GM19023 (cell line): Measurements from ENCODE around the gene JADE1.
A peak's percentile ranks its signal among the peaks of the same experiment; 100 is the strongest.

Source experiments
- ATAC-seq: cut with Tn5 transposase; IDR thresholded peaks from one replicate; pipeline ENCODE4 v1.9.1; 2021; ENCODE audit warnings: mild to moderate bottlenecking, moderate library complexity; ENCODE audit not compliant: unreplicated experiment

The JADE1 gene

GRCh38 chr4:128809477-128810330 is at the start of gene JADE1:
Gene JADE1 (plus strand): TSS chr4:128809700. CDS start chr4:128831759, 22,059 bp downstream.
- ATAC-seq = peak; percentile 41

GRCh38 chr4:128766781-128767180 is 42.7 kb upstream of the JADE1 start:
- no peak for ATAC-seq

GRCh38 chr4:128768373-128768996 is 41.0 kb upstream of the JADE1 start:
- no peak for ATAC-seq

DNA sequence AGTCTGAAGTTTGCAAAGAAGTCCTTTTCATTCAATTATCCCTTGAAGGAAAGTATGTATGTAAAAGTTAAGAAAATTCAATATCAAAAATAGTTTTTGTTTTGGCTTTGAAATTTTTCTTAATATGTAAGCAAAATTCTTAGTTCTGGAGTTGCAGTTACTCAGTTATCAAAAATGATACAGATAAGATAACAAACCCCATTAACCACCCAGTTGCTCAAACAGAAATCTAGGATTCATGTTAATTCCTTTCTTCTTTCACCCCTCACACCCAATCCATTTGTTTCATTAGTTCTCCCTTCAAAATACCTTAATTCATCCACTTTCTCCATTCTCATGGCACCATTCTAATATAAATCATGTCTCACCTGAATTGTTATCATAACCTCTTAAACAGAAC is 40.5 kb upstream of the JADE1 start:
- ATAC-seq = no peak

DNA sequence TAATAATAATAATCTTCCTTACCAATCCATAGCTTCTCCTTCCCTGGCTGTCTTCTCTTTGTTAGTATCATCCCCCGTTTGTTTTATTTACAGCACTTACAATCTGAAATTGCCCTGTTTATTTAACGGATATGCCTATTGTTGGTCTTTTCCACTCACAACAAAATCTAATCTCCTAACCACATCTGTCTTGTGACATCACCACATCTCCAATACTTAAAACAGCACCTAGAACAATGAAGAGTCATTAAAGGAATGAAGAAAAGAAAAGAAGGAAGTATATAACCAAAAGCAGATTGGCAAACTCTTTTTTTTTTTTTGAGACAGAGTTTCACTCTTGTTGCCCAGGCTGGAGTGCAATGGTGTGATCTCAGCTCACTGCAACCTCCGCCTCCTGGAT is 38.7 kb upstream of the JADE1 start:
- ATAC-seq = no peak

DNA sequence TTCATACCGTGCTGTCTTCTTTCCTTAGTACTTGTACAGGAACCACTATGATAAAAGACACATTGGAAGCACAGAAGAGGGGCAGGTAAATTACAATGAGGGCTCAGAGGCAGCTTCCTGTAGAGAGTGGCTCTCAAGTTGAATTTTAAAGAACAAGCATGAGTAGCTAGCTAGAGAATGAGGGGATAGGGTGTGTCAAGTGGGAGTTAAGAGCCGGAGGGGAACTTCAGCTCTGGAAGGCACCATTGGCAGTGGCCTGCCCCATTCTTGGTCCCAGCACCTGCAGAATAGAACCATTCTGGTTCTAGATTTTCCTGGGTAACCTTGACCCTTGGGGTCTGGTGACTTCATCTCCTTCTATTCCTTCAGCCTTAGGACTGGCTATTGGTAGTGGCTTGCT is 34.0 kb upstream of the JADE1 start:
- ATAC-seq = no peak

DNA sequence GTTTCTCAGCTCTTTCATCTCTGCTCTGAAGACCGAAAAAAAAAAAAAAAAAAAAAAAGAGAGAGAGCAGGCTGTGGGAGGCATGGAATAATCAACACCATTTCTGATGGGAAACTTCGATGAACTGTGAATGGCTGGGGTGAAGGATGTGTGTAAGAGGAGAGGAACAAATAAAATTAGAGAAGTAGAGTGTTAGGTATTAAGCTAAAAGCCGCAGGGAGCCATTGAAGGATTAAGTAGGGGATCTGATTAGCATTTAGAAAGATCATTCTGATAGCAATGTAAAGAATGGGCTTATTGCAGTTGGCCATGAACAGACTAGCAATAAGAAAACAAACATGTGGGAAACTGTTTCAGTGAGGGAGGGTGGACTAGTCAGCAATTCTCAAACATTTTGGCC is 33.6 kb upstream of the JADE1 start:
- no peak for ATAC-seq

DNA sequence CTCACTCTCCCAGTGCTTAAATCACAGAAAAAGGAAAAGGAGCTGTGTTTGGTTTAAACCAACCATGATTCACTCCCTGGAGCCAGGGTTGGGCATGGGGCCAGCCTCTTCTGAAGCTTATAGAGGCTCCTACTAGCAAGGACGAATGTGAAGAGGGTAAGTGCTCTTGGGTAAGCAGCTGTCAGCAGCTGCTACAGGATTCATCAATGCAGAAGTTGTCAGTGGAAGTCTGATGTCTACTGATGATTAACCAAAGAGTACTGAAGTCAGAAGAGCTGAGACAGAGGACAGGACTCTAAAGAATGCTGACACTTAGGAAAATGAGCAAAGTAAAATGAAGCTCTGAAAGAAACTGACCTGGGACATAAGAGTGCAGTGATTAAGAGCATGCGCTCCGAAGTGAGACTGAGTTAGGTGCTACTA is 32.7 kb upstream of the JADE1 start:
- peak; percentile 57 for ATAC-seq

DNA sequence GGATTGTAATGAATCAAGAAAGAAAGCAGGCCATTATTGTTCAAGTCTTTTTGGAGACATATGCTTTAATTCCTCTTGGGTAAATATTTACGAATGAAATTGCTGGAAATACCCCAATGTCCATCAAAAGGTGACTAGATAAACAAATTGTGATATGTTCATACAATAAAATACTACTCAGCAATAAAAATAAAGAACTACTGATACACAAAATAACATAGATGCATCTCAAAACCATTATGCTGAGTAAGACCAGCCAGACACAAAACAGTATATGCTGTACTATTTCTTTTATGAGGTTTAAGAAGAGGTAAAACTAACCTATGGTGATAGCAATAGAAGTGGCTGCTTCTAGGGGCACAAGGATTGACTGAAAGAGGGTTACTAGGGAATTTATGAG is 28.8 kb upstream of the JADE1 start:
- no peak for ATAC-seq

DNA sequence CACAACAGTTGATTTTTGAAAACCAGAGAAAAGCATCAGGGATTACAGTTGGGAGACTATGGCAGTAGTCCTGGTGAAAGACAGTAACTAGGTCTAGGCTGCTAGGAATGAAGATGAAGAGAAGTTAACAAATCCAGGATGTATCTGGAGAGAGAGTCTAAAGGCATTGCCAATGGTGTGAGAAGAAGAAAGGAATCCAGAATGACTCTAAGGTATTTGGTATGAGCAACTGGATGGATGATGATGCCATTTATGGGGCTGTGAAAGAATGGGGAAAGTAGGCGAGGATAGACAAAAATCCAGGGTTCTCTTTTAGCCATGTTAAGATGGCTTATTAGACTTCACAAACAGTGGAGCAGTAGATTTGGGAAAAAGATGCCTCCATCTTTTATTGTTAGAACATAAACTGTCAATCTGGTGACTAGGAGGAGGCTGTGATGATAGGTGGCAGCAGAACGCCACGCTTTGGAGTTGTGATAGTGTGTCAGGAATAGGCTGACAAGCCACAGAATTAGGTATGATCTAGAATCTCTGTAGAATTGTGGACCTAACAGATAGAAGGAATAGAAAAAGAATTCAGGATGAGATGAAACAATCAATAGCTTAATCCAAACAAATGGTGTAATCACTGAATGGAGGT is 27.3 kb upstream of the JADE1 start:
- no peak for ATAC-seq

DNA sequence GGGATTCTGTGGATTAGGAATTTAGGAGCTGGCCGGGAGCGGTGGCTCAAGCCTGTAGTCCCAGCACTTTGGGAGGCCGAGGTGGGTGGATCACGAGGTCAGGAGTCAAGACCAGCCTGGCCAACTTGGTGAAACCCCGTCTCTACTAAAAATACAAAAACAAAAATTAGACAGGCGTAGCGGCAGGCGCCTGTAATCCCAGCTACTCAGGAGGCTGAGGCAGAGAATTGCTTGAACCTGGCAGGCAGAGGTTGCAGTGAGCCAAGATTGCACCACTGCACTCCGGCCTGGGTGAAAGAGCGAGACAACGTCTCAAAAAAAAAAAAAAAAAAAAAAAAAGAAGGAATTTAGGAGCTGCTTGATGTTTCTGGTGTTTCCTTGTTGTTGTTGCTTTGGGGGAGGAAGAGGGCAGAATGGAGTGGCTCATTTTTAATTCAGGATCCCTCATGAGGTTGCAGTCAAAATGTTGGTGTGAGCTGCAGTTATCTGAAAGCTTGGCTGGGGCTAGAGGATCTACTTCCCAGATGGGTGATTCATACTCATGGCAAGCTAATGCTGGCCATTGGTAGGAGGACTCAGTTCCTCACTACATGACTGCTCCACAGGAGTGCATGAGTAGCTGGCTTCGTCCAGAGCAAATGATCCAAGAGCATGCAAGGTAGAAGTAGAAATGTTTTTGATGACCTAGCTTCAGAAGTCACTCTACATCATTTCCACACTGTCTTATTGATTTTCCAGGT is 26.5 kb upstream of the JADE1 start:
- ATAC-seq = no peak

DNA sequence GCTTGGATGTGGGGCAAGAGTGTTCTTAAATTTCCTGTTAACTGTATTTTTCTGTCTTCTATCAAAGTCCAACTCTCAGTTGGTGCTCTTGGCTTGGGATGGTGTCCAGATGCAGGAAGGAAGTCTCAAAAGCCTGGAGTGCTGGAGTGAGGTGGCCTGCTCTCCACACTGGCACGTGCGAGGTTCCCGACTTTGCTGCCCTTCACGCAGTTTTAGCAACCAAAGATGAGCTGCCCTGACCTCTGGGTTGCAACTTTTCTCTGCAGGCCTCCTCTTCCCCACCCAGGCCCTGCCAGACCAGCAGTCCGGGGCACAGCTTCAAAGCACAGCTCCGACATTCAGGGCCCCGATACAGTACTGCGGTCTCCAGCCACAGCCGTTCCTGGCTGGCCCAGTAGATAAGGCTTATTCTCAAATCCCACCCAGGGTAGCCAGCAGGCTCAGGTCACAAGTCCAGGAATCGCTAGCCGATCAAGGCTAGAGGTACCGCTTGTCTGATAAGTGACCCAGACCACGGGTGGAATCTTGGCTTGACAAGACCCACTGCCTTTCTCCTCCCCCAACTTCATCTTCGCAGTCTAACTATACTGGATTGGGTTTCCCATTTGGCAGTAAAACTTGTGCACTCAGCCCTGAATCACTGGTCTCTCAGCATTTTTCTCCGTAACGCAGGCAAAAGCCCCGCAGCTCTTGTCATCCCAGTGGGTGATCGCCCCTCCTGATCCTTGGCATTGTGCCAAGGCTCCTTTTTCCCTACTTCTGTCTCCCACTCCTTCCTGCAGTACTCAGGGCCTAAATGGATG is 21.8 kb upstream of the JADE1 start:
- no peak for ATAC-seq

DNA sequence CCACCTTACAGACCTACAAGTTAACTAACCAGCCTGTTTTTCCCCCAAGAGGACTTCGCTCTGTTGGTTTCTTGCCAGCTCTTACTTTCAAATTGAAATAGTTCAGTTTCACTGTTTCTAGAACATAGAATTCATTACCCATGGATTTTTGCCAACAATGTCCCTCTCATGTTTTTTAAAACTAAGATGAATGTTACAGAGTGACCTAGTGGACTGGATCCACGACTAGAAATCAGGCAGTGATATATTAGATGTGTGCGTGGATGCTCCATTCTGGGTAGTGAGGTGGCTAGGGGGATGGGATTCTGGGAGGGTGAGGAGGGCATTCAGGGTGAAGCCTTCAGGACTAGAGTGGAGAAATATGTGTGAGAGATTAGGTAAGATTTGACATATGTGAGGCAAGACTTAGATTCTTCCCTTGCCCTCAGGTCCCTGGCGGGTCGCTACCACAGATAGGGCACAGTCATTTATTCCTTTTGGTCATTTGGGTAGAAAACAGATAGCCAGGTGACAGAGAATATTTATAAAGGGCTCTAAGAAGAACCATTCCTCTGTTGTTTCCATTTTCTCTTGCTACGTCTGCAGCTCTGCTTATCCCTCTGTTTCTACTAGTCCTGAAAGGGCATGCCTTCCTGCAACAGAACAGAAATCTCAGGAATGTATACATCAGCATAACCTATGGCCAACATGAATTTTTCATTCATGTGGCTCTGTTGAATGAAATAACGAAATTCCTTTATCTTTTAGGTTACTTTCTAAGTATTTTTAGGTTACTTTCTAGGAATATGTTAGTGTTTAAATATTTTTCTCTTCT is 15.4 kb upstream of the JADE1 start:
- no peak for ATAC-seq

DNA sequence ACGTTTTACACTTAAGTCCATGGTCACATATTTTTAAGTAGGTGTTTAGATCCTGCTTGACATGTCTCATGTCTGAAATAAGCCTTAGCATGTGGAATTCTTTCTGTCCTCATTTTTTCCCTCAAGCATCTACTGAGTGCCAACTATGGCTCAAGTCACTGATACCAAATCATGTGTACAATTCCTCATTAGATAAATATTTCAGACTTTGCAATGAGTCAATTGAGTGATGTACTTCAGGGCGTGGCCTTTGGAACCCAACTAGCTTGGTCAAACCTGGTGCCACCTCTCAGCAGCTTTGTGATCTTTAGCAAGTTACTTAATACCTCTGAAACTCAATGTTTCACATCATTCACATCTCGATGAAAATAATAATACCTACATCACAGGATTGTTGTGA is 12.6 kb upstream of the JADE1 start:
- ATAC-seq = no peak

DNA sequence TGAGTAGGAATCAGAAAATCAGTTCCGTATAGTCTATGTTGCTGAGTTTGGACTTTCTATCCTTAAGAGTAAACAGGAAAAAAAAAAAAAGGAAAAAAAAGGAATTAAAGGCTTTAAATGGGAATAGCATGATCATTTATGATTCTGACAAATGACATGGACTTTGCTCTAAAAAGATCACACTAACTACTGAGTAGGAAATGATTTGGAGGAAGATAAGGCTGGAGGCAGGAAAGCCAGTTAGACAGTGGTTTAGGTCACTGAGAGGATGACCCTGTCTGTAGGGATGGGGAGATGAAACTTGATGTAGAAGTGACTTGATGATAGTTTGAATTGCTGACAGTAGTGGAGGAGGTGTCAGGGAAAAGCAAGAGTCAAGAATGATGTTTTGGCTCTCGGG is 9.2 kb upstream of the JADE1 start:
- ATAC-seq = no peak

- no peak for ATAC-seq
Observed at GRCh38 chr4:128800701-128801284, 8.7 kb upstream of the JADE1 start.

GRCh38 chr4:128802680-128803628 is 6.5 kb upstream of the JADE1 start:
- no peak for ATAC-seq

DNA sequence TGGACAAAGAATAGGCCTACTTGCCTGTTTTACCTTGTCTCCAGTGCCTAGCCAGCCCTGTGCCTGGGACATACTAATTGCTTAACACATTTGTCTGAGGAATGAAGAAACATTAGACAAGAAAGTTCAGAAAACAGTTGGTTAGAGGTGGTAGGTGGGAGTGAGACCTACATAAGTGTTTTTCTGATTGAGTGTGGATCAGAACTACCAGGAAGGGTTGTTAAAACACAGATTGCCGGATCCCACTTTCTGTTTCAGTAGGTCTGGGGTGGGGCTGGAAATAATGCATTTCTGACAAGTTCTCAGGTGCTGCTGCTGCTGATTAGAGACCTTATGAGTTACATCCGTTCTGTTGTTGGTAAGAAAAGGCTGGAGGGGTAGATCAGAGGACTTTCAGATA is 5.7 kb upstream of the JADE1 start:
- ATAC-seq = no peak
